Measurements from ENCODE around the gene SNX33. TPM values are rescaled to one million over a fixed set of nuclear protein-coding genes. Genes with fewer than 3 reads are reported as not detected.

Gene SNX33
- total and polyA plus RNA-seq, 2 experiments from 2014 or later: 6.2 to 21.2 TPM

DNA sequence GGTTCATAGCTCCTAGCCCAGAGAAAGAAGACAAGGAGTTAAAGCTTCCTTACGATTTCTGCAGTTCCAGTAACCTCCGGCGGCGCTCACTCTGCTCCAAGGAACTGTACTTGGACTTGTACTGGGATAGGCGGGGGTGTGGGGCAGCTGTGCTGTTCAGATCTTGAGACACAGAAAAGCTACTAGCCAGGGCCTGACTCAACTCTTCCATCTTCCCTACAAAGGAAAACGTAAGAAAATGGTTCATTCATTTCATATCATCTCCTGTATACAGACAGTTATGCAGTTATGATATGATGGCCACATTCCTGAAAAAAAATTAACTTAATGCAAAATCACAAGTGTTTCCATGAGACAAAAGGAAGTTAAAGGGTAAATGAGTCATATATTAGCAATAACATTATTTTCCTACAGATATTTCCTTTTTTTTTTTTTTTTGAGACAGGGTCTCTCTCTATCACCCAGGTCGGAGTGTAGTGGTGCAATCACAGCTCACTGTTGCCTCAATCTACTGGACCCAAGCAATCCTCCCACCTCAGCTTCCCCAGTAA is 26.8 kb upstream of the SNX33 start:
- 0 out of 2 replicates have a peak overlapping the region, but pooled peaks have one; percentile 27 for H3K27ac ChIP-seq (ENCODE audit: low read depth)
- H3K4me2 ChIP-seq: no peak overlapping the region

More for the DNA sequence above, 26.8 kb upstream of the SNX33 start:
- TF ChIP-seq, protein P1, sequence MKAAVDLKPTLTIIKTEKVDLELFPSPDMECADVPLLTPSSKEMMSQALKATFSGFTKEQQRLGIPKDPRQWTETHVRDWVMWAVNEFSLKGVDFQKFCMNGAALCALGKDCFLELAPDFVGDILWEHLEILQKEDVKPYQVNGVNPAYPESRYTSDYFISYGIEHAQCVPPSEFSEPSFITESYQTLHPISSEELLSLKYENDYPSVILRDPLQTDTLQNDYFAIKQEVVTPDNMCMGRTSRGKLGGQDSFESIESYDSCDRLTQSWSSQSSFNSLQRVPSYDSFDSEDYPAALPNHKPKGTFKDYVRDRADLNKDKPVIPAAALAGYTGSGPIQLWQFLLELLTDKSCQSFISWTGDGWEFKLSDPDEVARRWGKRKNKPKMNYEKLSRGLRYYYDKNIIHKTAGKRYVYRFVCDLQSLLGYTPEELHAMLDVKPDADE (IDR thresholded peaks at IDR 0.05): no peak
- no peak for TF ChIP-seq EZH2phosphoT487 (IDR thresholded peaks at IDR 0.05; ENCODE audit: unreplicated experiment)
- TF ChIP-seq JUNB (IDR thresholded peaks at IDR 0.05; ENCODE audit: unreplicated experiment): no peak
- no peak for TF ChIP-seq ZNF331 (CRISPR knock-in tag; IDR thresholded peaks at IDR 0.05; ENCODE audit: low read depth)
- no peak for TF ChIP-seq STAT1 (IDR thresholded peaks at IDR 0.05; ENCODE audit: unreplicated experiment)
- TF ChIP-seq ZNF114 (CRISPR knock-in tag; IDR thresholded peaks at IDR 0.05): no peak
- TF ChIP-seq, protein P2, sequence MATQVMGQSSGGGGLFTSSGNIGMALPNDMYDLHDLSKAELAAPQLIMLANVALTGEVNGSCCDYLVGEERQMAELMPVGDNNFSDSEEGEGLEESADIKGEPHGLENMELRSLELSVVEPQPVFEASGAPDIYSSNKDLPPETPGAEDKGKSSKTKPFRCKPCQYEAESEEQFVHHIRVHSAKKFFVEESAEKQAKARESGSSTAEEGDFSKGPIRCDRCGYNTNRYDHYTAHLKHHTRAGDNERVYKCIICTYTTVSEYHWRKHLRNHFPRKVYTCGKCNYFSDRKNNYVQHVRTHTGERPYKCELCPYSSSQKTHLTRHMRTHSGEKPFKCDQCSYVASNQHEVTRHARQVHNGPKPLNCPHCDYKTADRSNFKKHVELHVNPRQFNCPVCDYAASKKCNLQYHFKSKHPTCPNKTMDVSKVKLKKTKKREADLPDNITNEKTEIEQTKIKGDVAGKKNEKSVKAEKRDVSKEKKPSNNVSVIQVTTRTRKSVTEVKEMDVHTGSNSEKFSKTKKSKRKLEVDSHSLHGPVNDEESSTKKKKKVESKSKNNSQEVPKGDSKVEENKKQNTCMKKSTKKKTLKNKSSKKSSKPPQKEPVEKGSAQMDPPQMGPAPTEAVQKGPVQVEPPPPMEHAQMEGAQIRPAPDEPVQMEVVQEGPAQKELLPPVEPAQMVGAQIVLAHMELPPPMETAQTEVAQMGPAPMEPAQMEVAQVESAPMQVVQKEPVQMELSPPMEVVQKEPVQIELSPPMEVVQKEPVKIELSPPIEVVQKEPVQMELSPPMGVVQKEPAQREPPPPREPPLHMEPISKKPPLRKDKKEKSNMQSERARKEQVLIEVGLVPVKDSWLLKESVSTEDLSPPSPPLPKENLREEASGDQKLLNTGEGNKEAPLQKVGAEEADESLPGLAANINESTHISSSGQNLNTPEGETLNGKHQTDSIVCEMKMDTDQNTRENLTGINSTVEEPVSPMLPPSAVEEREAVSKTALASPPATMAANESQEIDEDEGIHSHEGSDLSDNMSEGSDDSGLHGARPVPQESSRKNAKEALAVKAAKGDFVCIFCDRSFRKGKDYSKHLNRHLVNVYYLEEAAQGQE (IDR thresholded peaks at IDR 0.05; ENCODE audit: unreplicated experiment): no peak
- TF ChIP-seq CREB1 (CRISPR knock-in tag; IDR thresholded peaks at IDR 0.05; ENCODE audit: low read depth): no peak
- no peak for TF ChIP-seq POLR2AphosphoS5 (IDR thresholded peaks at IDR 0.05; ENCODE audit: low read depth)
- TF ChIP-seq, protein P3, sequence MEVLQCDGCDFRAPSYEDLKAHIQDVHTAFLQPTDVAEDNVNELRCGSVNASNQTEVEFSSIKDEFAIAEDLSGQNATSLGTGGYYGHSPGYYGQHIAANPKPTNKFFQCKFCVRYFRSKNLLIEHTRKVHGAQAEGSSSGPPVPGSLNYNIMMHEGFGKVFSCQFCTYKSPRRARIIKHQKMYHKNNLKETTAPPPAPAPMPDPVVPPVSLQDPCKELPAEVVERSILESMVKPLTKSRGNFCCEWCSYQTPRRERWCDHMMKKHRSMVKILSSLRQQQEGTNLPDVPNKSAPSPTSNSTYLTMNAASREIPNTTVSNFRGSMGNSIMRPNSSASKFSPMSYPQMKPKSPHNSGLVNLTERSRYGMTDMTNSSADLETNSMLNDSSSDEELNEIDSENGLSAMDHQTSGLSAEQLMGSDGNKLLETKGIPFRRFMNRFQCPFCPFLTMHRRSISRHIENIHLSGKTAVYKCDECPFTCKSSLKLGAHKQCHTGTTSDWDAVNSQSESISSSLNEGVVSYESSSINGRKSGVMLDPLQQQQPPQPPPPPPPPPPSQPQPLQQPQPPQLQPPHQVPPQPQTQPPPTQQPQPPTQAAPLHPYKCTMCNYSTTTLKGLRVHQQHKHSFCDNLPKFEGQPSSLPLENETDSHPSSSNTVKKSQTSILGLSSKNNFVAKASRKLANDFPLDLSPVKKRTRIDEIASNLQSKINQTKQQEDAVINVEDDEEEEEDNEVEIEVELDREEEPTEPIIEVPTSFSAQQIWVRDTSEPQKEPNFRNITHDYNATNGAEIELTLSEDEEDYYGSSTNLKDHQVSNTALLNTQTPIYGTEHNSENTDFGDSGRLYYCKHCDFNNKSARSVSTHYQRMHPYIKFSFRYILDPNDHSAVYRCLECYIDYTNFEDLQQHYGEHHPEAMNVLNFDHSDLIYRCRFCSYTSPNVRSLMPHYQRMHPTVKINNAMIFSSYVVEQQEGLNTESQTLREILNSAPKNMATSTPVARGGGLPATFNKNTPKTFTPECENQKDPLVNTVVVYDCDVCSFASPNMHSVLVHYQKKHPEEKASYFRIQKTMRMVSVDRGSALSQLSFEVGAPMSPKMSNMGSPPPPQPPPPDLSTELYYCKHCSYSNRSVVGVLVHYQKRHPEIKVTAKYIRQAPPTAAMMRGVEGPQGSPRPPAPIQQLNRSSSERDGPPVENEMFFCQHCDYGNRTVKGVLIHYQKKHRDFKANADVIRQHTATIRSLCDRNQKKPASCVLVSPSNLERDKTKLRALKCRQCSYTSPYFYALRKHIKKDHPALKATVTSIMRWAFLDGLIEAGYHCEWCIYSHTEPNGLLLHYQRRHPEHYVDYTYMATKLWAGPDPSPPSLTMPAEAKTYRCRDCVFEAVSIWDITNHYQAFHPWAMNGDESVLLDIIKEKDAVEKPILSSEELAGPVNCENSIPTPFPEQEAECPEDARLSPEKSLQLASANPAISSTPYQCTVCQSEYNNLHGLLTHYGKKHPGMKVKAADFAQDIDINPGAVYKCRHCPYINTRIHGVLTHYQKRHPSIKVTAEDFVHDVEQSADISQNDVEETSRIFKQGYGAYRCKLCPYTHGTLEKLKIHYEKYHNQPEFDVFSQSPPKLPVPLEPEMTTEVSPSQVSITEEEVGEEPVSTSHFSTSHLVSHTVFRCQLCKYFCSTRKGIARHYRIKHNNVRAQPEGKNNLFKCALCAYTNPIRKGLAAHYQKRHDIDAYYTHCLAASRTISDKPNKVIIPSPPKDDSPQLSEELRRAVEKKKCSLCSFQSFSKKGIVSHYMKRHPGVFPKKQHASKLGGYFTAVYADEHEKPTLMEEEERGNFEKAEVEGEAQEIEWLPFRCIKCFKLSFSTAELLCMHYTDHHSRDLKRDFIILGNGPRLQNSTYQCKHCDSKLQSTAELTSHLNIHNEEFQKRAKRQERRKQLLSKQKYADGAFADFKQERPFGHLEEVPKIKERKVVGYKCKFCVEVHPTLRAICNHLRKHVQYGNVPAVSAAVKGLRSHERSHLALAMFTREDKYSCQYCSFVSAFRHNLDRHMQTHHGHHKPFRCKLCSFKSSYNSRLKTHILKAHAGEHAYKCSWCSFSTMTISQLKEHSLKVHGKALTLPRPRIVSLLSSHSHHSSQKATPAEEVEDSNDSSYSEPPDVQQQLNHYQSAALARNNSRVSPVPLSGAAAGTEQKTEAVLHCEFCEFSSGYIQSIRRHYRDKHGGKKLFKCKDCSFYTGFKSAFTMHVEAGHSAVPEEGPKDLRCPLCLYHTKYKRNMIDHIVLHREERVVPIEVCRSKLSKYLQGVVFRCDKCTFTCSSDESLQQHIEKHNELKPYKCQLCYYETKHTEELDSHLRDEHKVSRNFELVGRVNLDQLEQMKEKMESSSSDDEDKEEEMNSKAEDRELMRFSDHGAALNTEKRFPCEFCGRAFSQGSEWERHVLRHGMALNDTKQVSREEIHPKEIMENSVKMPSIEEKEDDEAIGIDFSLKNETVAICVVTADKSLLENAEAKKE (CRISPR knock-in tag; IDR thresholded peaks at IDR 0.05): no peak
- no peak for TF ChIP-seq NANOG (IDR thresholded peaks at IDR 0.05; ENCODE audit: borderline replicate concordance)
- TF ChIP-seq, protein P4, sequence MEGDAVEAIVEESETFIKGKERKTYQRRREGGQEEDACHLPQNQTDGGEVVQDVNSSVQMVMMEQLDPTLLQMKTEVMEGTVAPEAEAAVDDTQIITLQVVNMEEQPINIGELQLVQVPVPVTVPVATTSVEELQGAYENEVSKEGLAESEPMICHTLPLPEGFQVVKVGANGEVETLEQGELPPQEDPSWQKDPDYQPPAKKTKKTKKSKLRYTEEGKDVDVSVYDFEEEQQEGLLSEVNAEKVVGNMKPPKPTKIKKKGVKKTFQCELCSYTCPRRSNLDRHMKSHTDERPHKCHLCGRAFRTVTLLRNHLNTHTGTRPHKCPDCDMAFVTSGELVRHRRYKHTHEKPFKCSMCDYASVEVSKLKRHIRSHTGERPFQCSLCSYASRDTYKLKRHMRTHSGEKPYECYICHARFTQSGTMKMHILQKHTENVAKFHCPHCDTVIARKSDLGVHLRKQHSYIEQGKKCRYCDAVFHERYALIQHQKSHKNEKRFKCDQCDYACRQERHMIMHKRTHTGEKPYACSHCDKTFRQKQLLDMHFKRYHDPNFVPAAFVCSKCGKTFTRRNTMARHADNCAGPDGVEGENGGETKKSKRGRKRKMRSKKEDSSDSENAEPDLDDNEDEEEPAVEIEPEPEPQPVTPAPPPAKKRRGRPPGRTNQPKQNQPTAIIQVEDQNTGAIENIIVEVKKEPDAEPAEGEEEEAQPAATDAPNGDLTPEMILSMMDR (conservative IDR thresholded peaks at IDR 0.05; ENCODE audit: low read depth in 2 of 2): no peak
- no peak for TF ChIP-seq EZH2 (IDR thresholded peaks at IDR 0.05; ENCODE audit: low read depth, unreplicated experiment)
- peaks cover 31% of the 10 kb centered on the region for H3K36me3 Mint-ChIP-seq (ENCODE audit: low read depth)
- Histone ChIP-seq H3K79me2 (replicated peaks; ENCODE audit: insufficient read depth) (peaks cover 3% of the 10 kb centered on the region; the same call in 1 of the 2 replicates), H4K20me1 (replicated peaks; ENCODE audit: insufficient read depth) (no peaks in the 10 kb centered on the region; the same call in 1 of the 2 replicates), H2AFZ (no peak overlapping the region), H3K4me1 (ENCODE audit: insufficient read depth) (peaks cover 3% of the 10 kb centered on the region; the same call in 1 of the 2 replicates), H3K4me3 (no peak overlapping the region), H3K36me3 (ENCODE audit: insufficient read depth) (peaks cover 12% of the 10 kb centered on the region), H3K27me3 (ENCODE audit: insufficient read depth) (no peaks in the 10 kb centered on the region), H3F3A (replicated peaks; ENCODE audit: low read depth) (0 out of 2 replicates have a peak, but pooled peaks cover 5% of the 10 kb centered on the region), H3K9me2 (ENCODE audit: insufficient read depth) (no peaks in the 10 kb centered on the region)
- no peak for ATAC-seq
- H3K9me3 Mint-ChIP-seq: no peaks in the 10 kb centered on the region
- peaks cover under 1% of the 10 kb centered on the region for H3K4me1 Mint-ChIP-seq
- H3K27me3 Mint-ChIP-seq (ENCODE audit: insufficient read depth, low read depth, poor library complexity): peaks cover 7% of the 10 kb centered on the region
- no peak overlapping the region for H3K4me3 Mint-ChIP-seq
- DNase-seq (ENCODE audit: low spot score): no peak
- H3K27ac Mint-ChIP-seq: peak overlapping the region; percentile 54; the same call in 1 of the 2 replicates
